CD14-positive monocyte (primary cell): Measurements from ENCODE around the gene KLK15. TPM values are rescaled to one million over a fixed set of nuclear protein-coding genes. Genes with fewer than 3 reads are reported as not detected.

Source experiments
- DNase-seq, 3 donors: peaks; one replicate each; pipeline ENCODE4 v3.0.0-alpha.2; 2011 to 2022
- H2AFZ ChIP-seq: 2 replicates; pipeline ENCODE4 v1.6.0; 2012; ENCODE audit warnings: mild to moderate bottlenecking, low read depth, low read length, inconsistent platforms; ENCODE audit not compliant: insufficient read depth, poor library complexity, severe bottlenecking
- H3K27ac ChIP-seq, 2 donors: 1 replicate in 1 of 2; 2 replicates in 1 of 2; pipeline ENCODE4 v1.5.1; 2012 to 2013; ENCODE audit warnings: low read length in 2 of 2, control low read depth in 1 of 2, inconsistent platforms in 1 of 2, low read depth in 1 of 2, mild to moderate bottlenecking in 1 of 2
- H3K27me3 ChIP-seq, 2 donors: one replicate each; pipeline versions ENCODE4 v1.6.0 to v1.6.1; 2011 to 2013; ENCODE audit warnings: low read length in 2 of 2; ENCODE audit not compliant: control insufficient read depth in 2 of 2, insufficient read depth in 2 of 2
- H3K36me3 ChIP-seq, 2 donors: replicated peaks in 1 of 2; 1 replicate in 1 of 2; 2 replicates in 1 of 2; pipeline versions ENCODE4 v1.5.1 to v1.6.1; 2012 to 2013; ENCODE audit warnings: low read length in 2 of 2, control low read depth in 1 of 2, inconsistent platforms in 1 of 2, mild to moderate bottlenecking in 1 of 2; ENCODE audit not compliant: insufficient read depth in 2 of 2, control insufficient read depth in 1 of 2
- H3K4me1 ChIP-seq, 2 donors: 1 replicate in 1 of 2; 2 replicates in 1 of 2; pipeline versions ENCODE4 v1.5.1 to v1.6.1; 2012 to 2013; ENCODE audit warnings: low read length in 2 of 2, control low read depth in 1 of 2, inconsistent platforms in 1 of 2, mild to moderate bottlenecking in 1 of 2, moderate library complexity in 1 of 2; ENCODE audit not compliant: insufficient read depth in 2 of 2, control insufficient read depth in 1 of 2
- H3K4me2 ChIP-seq: replicated peaks from 2 replicates; pipeline ENCODE3; 2012; ENCODE audit warnings: low read length, moderate library complexity, mild to moderate bottlenecking; ENCODE audit not compliant: poor library complexity, severe bottlenecking; ENCODE audit errors: extremely low read depth
- H3K4me3 ChIP-seq, 3 experiments: fragments of 200-600 bp in 1 of 3; sonication (generic) in 1 of 3; replicated peaks in 1 of 3; 1 replicate in 2 of 3; 2 replicates in 1 of 3; pipeline ENCODE4 v1.5.1; 2011 to 2013; ENCODE audit warnings: low read length in 3 of 3, mild to moderate bottlenecking in 3 of 3, control low read depth in 2 of 3, low read depth in 2 of 3, inconsistent platforms in 1 of 3, moderate library complexity in 1 of 3
- H3K79me2 ChIP-seq: 2 replicates; pipeline ENCODE4 v1.6.0; 2012; ENCODE audit warnings: mild to moderate bottlenecking, control low read depth, inconsistent platforms, low read length, moderate library complexity; ENCODE audit not compliant: insufficient read depth
- H3K9ac ChIP-seq: 2 replicates; pipeline ENCODE4 v1.6.0; 2017; ENCODE audit warnings: low read length, mild to moderate bottlenecking; ENCODE audit not compliant: insufficient read depth, poor library complexity, severe bottlenecking
- H3K9me3 ChIP-seq, 2 donors: replicated peaks in 1 of 2; 1 replicate in 1 of 2; 2 replicates in 1 of 2; pipeline versions ENCODE4 v1.5.1 to v1.6.1; 2012 to 2013; ENCODE audit warnings: low read length in 2 of 2, control low read depth in 1 of 2; ENCODE audit not compliant: control insufficient read depth in 1 of 2, insufficient read depth in 1 of 2
- H4K20me1 ChIP-seq: 2 replicates; pipeline ENCODE4 v1.6.0; 2012; ENCODE audit warnings: mild to moderate bottlenecking, low read length, control low read depth, moderate library complexity; ENCODE audit not compliant: insufficient read depth
- H3K27ac Mint-ChIP-seq, 7 donors: one replicate each; pipeline ENCODE4 v1.8.0; 2020; ENCODE audit warnings: mild to moderate bottlenecking in 7 of 7, mixed read lengths in 7 of 7, moderate library complexity in 6 of 7, inconsistent platforms in 2 of 7
- H3K27me3 Mint-ChIP-seq, 3 donors: one replicate each; pipeline ENCODE4 v1.8.0; 2021 to 2022; ENCODE audit warnings: low read depth in 3 of 3, mild to moderate bottlenecking in 3 of 3, mixed read lengths in 3 of 3, moderate library complexity in 3 of 3, inconsistent platforms in 1 of 3
- H3K36me3 Mint-ChIP-seq, 2 donors: one replicate each; pipeline ENCODE4 v1.8.0; 2020; ENCODE audit warnings: mixed read lengths in 2 of 2, inconsistent platforms in 1 of 2, mild to moderate bottlenecking in 1 of 2
- H3K4me1 Mint-ChIP-seq: one replicate; pipeline ENCODE4 v1.8.0; 2020; ENCODE audit warnings: mild to moderate bottlenecking, mixed read lengths
- H3K4me3 Mint-ChIP-seq, 2 donors: one replicate each; pipeline ENCODE4 v1.8.0; 2020; ENCODE audit warnings: mild to moderate bottlenecking in 2 of 2, mixed read lengths in 2 of 2, moderate library complexity in 1 of 2
- H3K9me3 Mint-ChIP-seq, 7 donors: one replicate each; pipeline ENCODE4 v1.8.0; 2020 to 2022; ENCODE audit warnings: mixed read lengths in 7 of 7, mild to moderate bottlenecking in 6 of 7, moderate library complexity in 6 of 7, inconsistent platforms in 2 of 7
- CTCF ChIP-seq: fragments of 200-600 bp; IDR thresholded peaks from one replicate; pipeline ENCODE4 v1.8.0; 2022; ENCODE audit warnings: antibody characterized with exemption, mild to moderate bottlenecking
- WGBS: methylation state at CpG from one replicate; pipeline ENCODE4 v1.1.5; 2013; ENCODE audit warnings: missing lambda C conversion rate; ENCODE audit not compliant: insufficient coverage; 5-methylcytosine and 5-hydroxymethylcytosine counted together
- intact Hi-C, 2 donors: fragments of 100-400 bp; cut with micrococcal nuclease; formaldehyde crosslinking; loops; one replicate each; pipeline versions ENCODE4 v1.15.0 to v1.15.1; 2023
- polyA plus RNA-seq, 3 donors: library from polyadenylated mRNA; depleted of rRNA in 1 of 3; unstranded in 2 of 3; stranded (reverse) in 1 of 3; fragments of 300-500 nt in 2 of 3; fragments of >200 nt in 1 of 3; fragmentation: Illumina TruSeq in 2 of 3; gene quantifications; 1 replicate in 2 of 3; 2 replicates in 1 of 3; pipeline ENCODE4 v1.2.3, GENCODE V29; 2012 to 2021

KLK15 gene
- polyA plus RNA-seq, 3 donors, result not detected

- Histone ChIP-seq H3K27me3 (no peaks in the 10 kb centered on the region), H2AFZ (no peak overlapping the region), H4K20me1 (no peaks in the 10 kb centered on the region), H3K4me1 (peaks cover 6 to 9% of the 10 kb centered on the region in 2 donors), H3K4me3 (no peak overlapping the region), H3K79me2 (peaks cover 7% of the 10 kb centered on the region), H3K9me3 (no peaks in the 10 kb centered on the region), H3K36me3 (no peaks in the 10 kb centered on the region), H3K9ac (no peak overlapping the region), H3K27ac (no peak overlapping the region), H3K4me2 (no peak overlapping the region)
- Mint-ChIP-seq H3K4me3 (no peak overlapping the region), H3K27ac (no peak overlapping the region), H3K4me1 (peaks cover 9% of the 10 kb centered on the region), H3K36me3 (no peaks in the 10 kb centered on the region), H3K9me3 (no peaks in the 10 kb centered on the region), H3K27me3 (peaks cover 8 to 26% (median 14%) of the 10 kb centered on the region in 3 donors)
- no peak for DNase-seq
- TF ChIP-seq CTCF, result no peak
- intact Hi-C loops, result loop anchor here (10.0 kb wide), 2 partner anchors 484 to 784 kb away; partner anchors contain the start of genes KCNC3 (in 1 of the 2), VRK3 (in 1 of the 2) and ZNF473 (in 1 of the 2)
- no CpG with 5 or more reads among the region's 1 CpG for WGBS
These were observed 24.5 kb downstream of the KLK15 start for GRCh38 chr19:50808856-50809255.

GRCh38 chr19:50804420-50805272, 28.7 kb downstream of the KLK15 start:
- H3K9me3 ChIP-seq, result no peaks in the 10 kb centered on the region
- intact Hi-C loops, result loop anchor here (5.0 to 10.0 kb wide), 4 partner anchors 292 to 780 kb away; partner anchors contain the start of genes KCNC3 (in 2 of the 2), ASPDH (in 1 of the 2), JOSD2 (in 1 of the 2) and VRK3 (in 1 of the 2)
- H3K27me3 Mint-ChIP-seq, result peaks cover 4 to 5% (median 5%) of the 10 kb centered on the region in 3 donors
- peak overlapping the region; percentile 90 to 98 for H3K27ac ChIP-seq
- H3K36me3 Mint-ChIP-seq, result peaks cover 13 to 23% of the 10 kb centered on the region in 2 donors
- H3K79me2 ChIP-seq, result peaks cover 41% of the 10 kb centered on the region
- no peak for TF ChIP-seq CTCF
- no peaks in the 10 kb centered on the region for H4K20me1 ChIP-seq
- peak; percentile 93 to 96 (median 96) for DNase-seq
- H3K27me3 ChIP-seq, result no peaks in the 10 kb centered on the region
- H2AFZ ChIP-seq, result peak overlapping the region; percentile 98
- H3K4me3 ChIP-seq, result peak overlapping the region; percentile 69 to 99 (median 69)
- H3K9me3 Mint-ChIP-seq, result no peaks in the 10 kb centered on the region
- peak overlapping the region; percentile 90 for H3K9ac ChIP-seq
- H3K36me3 ChIP-seq, result peaks cover 5 to 8% of the 10 kb centered on the region in 2 donors
- peaks cover 22% of the 10 kb centered on the region for H3K4me1 Mint-ChIP-seq
- peaks cover 18 to 20% of the 10 kb centered on the region in 2 donors for H3K4me1 ChIP-seq
- WGBS, result under 1% methylated on average over 60 of the region's 62 CpGs
- peak overlapping the region; percentile 99 to 100 (median 100) for H3K27ac Mint-ChIP-seq
- H3K4me2 ChIP-seq, result peak overlapping the region; percentile 90
- peak overlapping the region; percentile 98 to 100 for H3K4me3 Mint-ChIP-seq
